DND-41 (cell line): ENCODE data around the gene CKAP2L.

Experiments used
- ATAC-seq: fragments of 200-7000 bp; cut with Tn5 transposase; 3 replicates; pipeline ENCODE4 v1.9.1; 2021; ENCODE audit warnings: low read depth; ENCODE audit not compliant: insufficient read depth
- DNase-seq: peaks from one replicate; pipeline ENCODE4 v3.0.0-alpha.2; 2020
- H2AFZ ChIP-seq: 2 replicates; pipeline ENCODE4 v1.6.0; 2012; ENCODE audit warnings: low read depth, low read length
- H3K27ac ChIP-seq: 2 replicates; pipeline ENCODE4 v1.5.1; 2012; ENCODE audit warnings: low read length, inconsistent platforms
- H3K27me3 ChIP-seq: fragments of 200-600 bp; sonication (generic); 2 replicates; pipeline ENCODE4 v1.6.0; 2012; ENCODE audit warnings: low read length, mild to moderate bottlenecking, inconsistent platforms; ENCODE audit not compliant: insufficient read depth, poor library complexity
- H3K36me3 ChIP-seq: 2 replicates; pipeline ENCODE4 v1.5.1; 2012; ENCODE audit warnings: low read length, inconsistent platforms; ENCODE audit not compliant: insufficient read depth
- H3K4me1 ChIP-seq: 2 replicates; pipeline ENCODE4 v1.5.1; 2012; ENCODE audit warnings: mild to moderate bottlenecking, low read length; ENCODE audit not compliant: insufficient read depth
- H3K4me2 ChIP-seq: 2 replicates; pipeline ENCODE4 v1.6.0; 2012; ENCODE audit warnings: mild to moderate bottlenecking, moderate library complexity, low read length, inconsistent platforms; ENCODE audit not compliant: insufficient read depth
- H3K4me3 ChIP-seq, 2 experiments: fragments of 200-600 bp in 1 of 2; shearing (Covaris generic) in 1 of 2; 2 replicates each; pipeline ENCODE4 v1.5.1; 2012 to 2016; ENCODE audit warnings: inconsistent platforms in 2 of 2, low read length in 2 of 2, mild to moderate bottlenecking in 2 of 2, low read depth in 1 of 2, moderate library complexity in 1 of 2
- H3K79me2 ChIP-seq: 2 replicates; pipeline ENCODE4 v1.6.0; 2012; ENCODE audit warnings: low read length, inconsistent platforms; ENCODE audit not compliant: insufficient read depth
- H3K9ac ChIP-seq: 2 replicates; pipeline ENCODE4 v1.6.0; 2012; ENCODE audit warnings: low read depth, mild to moderate bottlenecking, inconsistent platforms, low read length, moderate library complexity
- H3K9me3 ChIP-seq: 2 replicates; pipeline ENCODE4 v1.5.1; 2012; ENCODE audit warnings: low read length, moderate library complexity, mild to moderate bottlenecking, inconsistent platforms; ENCODE audit not compliant: insufficient read depth, severe bottlenecking
- H4K20me1 ChIP-seq: 2 replicates; pipeline ENCODE4 v1.6.0; 2012; ENCODE audit warnings: low read length; ENCODE audit not compliant: insufficient read depth
- EZH2 ChIP-seq: IDR thresholded peaks from 3 replicates; pipeline ENCODE4 v1.6.1; 2012; ENCODE audit warnings: borderline replicate concordance, low read depth, mild to moderate bottlenecking, moderate library complexity, low read length, inconsistent platforms; ENCODE audit not compliant: severe bottlenecking
- TF ChIP-seq, protein P1 (sequence below): IDR thresholded peaks from 2 replicates; pipeline ENCODE4 v1.5.1; 2012; ENCODE audit warnings: borderline replicate concordance, low read length, moderate library complexity, mild to moderate bottlenecking; ENCODE audit not compliant: poor library complexity, severe bottlenecking; ENCODE audit errors: extremely low read depth

Gene CKAP2L

DNA sequence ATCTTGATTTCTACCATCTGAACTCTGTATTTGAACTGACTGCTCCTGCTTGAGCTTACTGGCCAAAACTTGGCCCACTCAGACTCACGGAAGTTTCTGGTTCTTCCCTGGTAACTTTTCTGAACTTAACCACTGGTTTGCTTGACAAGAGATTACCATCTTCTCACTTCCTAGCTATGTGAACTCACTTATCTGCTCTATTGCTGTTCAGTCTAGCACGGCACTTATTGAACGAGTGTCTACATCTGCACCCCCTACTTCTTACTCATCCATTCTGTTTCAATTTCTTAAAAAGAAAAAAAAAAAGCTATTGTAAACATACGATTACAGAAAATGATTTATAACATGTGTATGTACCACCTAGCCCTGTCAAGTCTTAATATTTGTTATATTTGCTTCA, 9.0 kb downstream of the CKAP2L start:
- H3K79me2 ChIP-seq, result peaks cover 68% of the 10 kb centered on the region
- ATAC-seq, result no peak
- H3K9me3 ChIP-seq, result no peaks in the 10 kb centered on the region
- no peak overlapping the region for H3K27ac ChIP-seq
- no peak overlapping the region for H3K4me3 ChIP-seq
- no peak overlapping the region for H3K4me2 ChIP-seq
- H3K36me3 ChIP-seq, result peaks cover 97% of the 10 kb centered on the region
- no peaks in the 10 kb centered on the region for H3K27me3 ChIP-seq
- H3K4me1 ChIP-seq, result peaks cover 5% of the 10 kb centered on the region; the same call in 1 of the 2 replicates
- no peak overlapping the region for H3K9ac ChIP-seq
- no peak for TF ChIP-seq EZH2
- TF ChIP-seq, protein P1, sequence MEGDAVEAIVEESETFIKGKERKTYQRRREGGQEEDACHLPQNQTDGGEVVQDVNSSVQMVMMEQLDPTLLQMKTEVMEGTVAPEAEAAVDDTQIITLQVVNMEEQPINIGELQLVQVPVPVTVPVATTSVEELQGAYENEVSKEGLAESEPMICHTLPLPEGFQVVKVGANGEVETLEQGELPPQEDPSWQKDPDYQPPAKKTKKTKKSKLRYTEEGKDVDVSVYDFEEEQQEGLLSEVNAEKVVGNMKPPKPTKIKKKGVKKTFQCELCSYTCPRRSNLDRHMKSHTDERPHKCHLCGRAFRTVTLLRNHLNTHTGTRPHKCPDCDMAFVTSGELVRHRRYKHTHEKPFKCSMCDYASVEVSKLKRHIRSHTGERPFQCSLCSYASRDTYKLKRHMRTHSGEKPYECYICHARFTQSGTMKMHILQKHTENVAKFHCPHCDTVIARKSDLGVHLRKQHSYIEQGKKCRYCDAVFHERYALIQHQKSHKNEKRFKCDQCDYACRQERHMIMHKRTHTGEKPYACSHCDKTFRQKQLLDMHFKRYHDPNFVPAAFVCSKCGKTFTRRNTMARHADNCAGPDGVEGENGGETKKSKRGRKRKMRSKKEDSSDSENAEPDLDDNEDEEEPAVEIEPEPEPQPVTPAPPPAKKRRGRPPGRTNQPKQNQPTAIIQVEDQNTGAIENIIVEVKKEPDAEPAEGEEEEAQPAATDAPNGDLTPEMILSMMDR, result no peak
- DNase-seq, result no peak
- H2AFZ ChIP-seq, result no peak overlapping the region
- peaks cover under 1% of the 10 kb centered on the region; the same call in 1 of the 2 replicates for H4K20me1 ChIP-seq

DNA sequence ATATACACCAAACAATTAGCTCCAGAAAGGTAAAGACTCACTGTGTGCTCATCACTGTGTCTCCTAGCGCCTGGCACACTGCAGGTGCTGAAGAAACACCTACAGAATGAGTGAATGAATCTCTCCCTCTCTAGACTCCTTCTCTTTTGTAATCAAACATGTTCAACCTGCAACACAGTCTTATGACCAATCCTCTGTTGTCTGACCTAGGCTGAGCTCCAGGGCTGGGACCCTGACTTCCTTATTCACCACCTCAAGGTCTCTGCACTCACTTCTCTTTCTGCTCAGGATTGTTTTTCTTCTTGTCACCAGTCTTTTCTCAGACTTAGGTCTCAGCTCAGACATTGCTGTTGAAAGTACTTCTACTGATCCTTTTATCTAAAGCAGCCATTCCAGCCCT, 9.8 kb downstream of the CKAP2L start:
- no peak overlapping the region for H3K27ac ChIP-seq
- DNase-seq, result no peak
- peaks cover 7% of the 10 kb centered on the region; the same call in 1 of the 2 replicates for H4K20me1 ChIP-seq
- no peak overlapping the region for H3K9ac ChIP-seq
- no peaks in the 10 kb centered on the region for H3K27me3 ChIP-seq
- H3K36me3 ChIP-seq, result peaks cover 97% of the 10 kb centered on the region
- H3K4me1 ChIP-seq, result peaks cover 3% of the 10 kb centered on the region; the same call in 1 of the 2 replicates
- no peak overlapping the region for H3K4me2 ChIP-seq
- TF ChIP-seq, protein P1, result no peak
- TF ChIP-seq EZH2, result no peak
- peaks cover 71% of the 10 kb centered on the region for H3K79me2 ChIP-seq
- no peak overlapping the region for H2AFZ ChIP-seq
- no peaks in the 10 kb centered on the region for H3K9me3 ChIP-seq
- no peak for ATAC-seq
- H3K4me3 ChIP-seq, result no peak overlapping the region

DNA sequence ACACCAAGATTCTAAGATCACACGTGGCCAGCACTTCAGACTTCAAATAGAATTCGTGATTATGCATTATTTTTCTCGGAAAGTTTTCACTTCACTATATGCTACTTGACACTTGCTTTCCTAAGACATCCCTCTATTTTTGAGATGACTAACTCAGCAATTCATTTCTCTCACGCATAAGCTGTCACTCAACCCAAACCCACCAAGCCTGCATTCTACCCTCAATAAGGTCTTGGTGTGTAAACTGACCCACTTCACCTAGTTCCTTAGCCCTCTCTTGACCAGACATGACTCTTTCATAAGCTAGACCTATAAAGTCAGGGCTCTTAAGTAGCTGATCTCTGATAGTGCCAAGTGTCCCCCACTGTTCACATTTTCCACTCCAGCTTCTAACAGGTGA, 11.7 kb downstream of the CKAP2L start:
- no peak for ATAC-seq
- H3K27me3 ChIP-seq, result no peaks in the 10 kb centered on the region
- no peak overlapping the region for H3K27ac ChIP-seq
- peaks cover 5% of the 10 kb centered on the region; the same call in 1 of the 2 replicates for H3K4me1 ChIP-seq
- no peak overlapping the region for H3K9ac ChIP-seq
- H3K4me3 ChIP-seq, result no peak overlapping the region
- no peak overlapping the region for H2AFZ ChIP-seq
- H3K79me2 ChIP-seq, result peaks cover 72% of the 10 kb centered on the region
- H3K36me3 ChIP-seq, result peaks cover 97% of the 10 kb centered on the region
- no peak for DNase-seq
- peaks cover 12% of the 10 kb centered on the region; the same call in 1 of the 2 replicates for H4K20me1 ChIP-seq
- no peak overlapping the region for H3K4me2 ChIP-seq
- TF ChIP-seq EZH2, result no peak
- TF ChIP-seq, protein P1, result no peak
- no peaks in the 10 kb centered on the region for H3K9me3 ChIP-seq
